ENCODE results near the gene MAPK8.

Gene MAPK8

GRCh38 chr10:48411510-48411909, 105.0 kb downstream of the MAPK8 start:
- no peak for TF ChIP-seq CTCF (IDR thresholded peaks at IDR 0.05; ENCODE audit: low read depth, low read length)
- DNase-seq (ENCODE audit: extremely low read depth, low read depth): no peak

GRCh38 chr10:48412081-48412480, 105.6 kb downstream of the MAPK8 start:
- no peak for DNase-seq (ENCODE audit: extremely low read depth, low read depth)
- no peak for TF ChIP-seq CTCF (IDR thresholded peaks at IDR 0.05; ENCODE audit: low read depth, low read length)

- no peak for TF ChIP-seq CTCF (IDR thresholded peaks at IDR 0.05; ENCODE audit: low read depth, low read length)
- DNase-seq (ENCODE audit: extremely low read depth, low read depth): no peak
Observed at GRCh38 chr10:48412933-48413332, 106.5 kb downstream of the MAPK8 start.

- no peak for TF ChIP-seq CTCF (IDR thresholded peaks at IDR 0.05; ENCODE audit: low read depth, low read length)
- no peak for DNase-seq (ENCODE audit: extremely low read depth, low read depth)
Observed at GRCh38 chr10:48414160-48414559, 107.7 kb downstream of the MAPK8 start.

- no peak for DNase-seq (ENCODE audit: extremely low read depth, low read depth)
- TF ChIP-seq CTCF (IDR thresholded peaks at IDR 0.05; ENCODE audit: low read depth, low read length): no peak
Observed at GRCh38 chr10:48414778-48415177, 108.3 kb downstream of the MAPK8 start.

GRCh38 chr10:48416584-48417232, 110.2 kb downstream of the MAPK8 start:
- TF ChIP-seq CTCF (IDR thresholded peaks at IDR 0.05; ENCODE audit: low read depth, low read length): no peak
- DNase-seq (ENCODE audit: extremely low read depth, low read depth): no peak

- no peak for TF ChIP-seq CTCF (IDR thresholded peaks at IDR 0.05; ENCODE audit: low read depth, low read length)
- no peak for DNase-seq (ENCODE audit: extremely low read depth, low read depth)
Observed at GRCh38 chr10:48417374-48417773, 110.9 kb downstream of the MAPK8 start.

Data from AG09319 (cell line).